GM23248 (cell line): ENCODE results near the gene PNKP. TPM values are rescaled to one million over a fixed set of nuclear protein-coding genes. Genes with fewer than 3 reads are reported as not detected.

ENCODE experiments used
- DNase-seq: peaks from one replicate; pipeline ENCODE4 v3.0.0-alpha.2; 2015
- H2AFZ ChIP-seq: fragments of 200-600 bp; sonication (generic); 2 replicates; pipeline ENCODE4 v1.6.1; 2016; ENCODE audit warnings: antibody characterized with exemption
- H3F3A ChIP-seq: fragments of 200-600 bp; sonication (generic); 2 replicates; pipeline ENCODE4 v1.6.1; 2016; ENCODE audit warnings: mild to moderate bottlenecking, antibody characterized with exemption, mixed run types; ENCODE audit not compliant: insufficient read depth
- H3K27ac ChIP-seq: fragments of 200-600 bp; sonication (generic); 2 replicates; pipeline ENCODE4 v1.5.1; 2016; ENCODE audit warnings: mild to moderate bottlenecking
- H3K27me3 ChIP-seq: fragments of 200-600 bp; sonication (generic); replicated peaks from 2 replicates; pipeline ENCODE4 v1.6.1; 2016; ENCODE audit warnings: mild to moderate bottlenecking; ENCODE audit not compliant: insufficient read depth
- H3K36me3 ChIP-seq: fragments of 200-600 bp; sonication (generic); 2 replicates; pipeline ENCODE4 v1.6.1; 2016; ENCODE audit warnings: low read depth, mild to moderate bottlenecking
- H3K4me1 ChIP-seq: fragments of 200-600 bp; sonication (generic); 2 replicates; pipeline ENCODE4 v1.6.1; 2016; ENCODE audit warnings: mild to moderate bottlenecking; ENCODE audit not compliant: insufficient read depth
- H3K4me2 ChIP-seq: fragments of 200-600 bp; sonication (generic); one replicate; pipeline ENCODE4 v1.6.1; 2016; ENCODE audit warnings: mild to moderate bottlenecking; ENCODE audit not compliant: unreplicated experiment
- H3K4me3 ChIP-seq: fragments of 200-600 bp; sonication (generic); 2 replicates; pipeline ENCODE4 v1.5.1; 2016; ENCODE audit warnings: mild to moderate bottlenecking
- H3K79me2 ChIP-seq: fragments of 200-600 bp; sonication (generic); 2 replicates; pipeline ENCODE4 v1.6.1; 2016; ENCODE audit warnings: mild to moderate bottlenecking; ENCODE audit not compliant: insufficient read depth
- H3K9ac ChIP-seq: fragments of 200-600 bp; sonication (generic); 2 replicates; pipeline ENCODE4 v1.6.1; 2016; ENCODE audit warnings: mild to moderate bottlenecking
- H3K9me2 ChIP-seq: fragments of 200-600 bp; sonication (generic); 2 replicates; pipeline ENCODE4 v1.6.1; 2016; ENCODE audit warnings: mixed run types, mild to moderate bottlenecking, moderate library complexity; ENCODE audit not compliant: insufficient read depth
- H3K9me3 ChIP-seq: fragments of 200-600 bp; sonication (generic); one replicate; pipeline ENCODE4 v1.6.1; 2017; ENCODE audit warnings: low read depth
- H4K20me1 ChIP-seq: fragments of 200-600 bp; sonication (generic); 2 replicates; pipeline ENCODE4 v1.6.0; 2016; ENCODE audit not compliant: insufficient read depth
- EZH2 ChIP-seq: fragments of 200-600 bp; sonication (generic); IDR thresholded peaks from 2 replicates; pipeline ENCODE4 v1.6.1; 2018; ENCODE audit warnings: antibody characterized with exemption, mild to moderate bottlenecking; ENCODE audit not compliant: insufficient read depth, poor library complexity, severe bottlenecking
- EZH2phosphoT487 ChIP-seq: fragments of 200-600 bp; sonication (generic); IDR thresholded peaks from 2 replicates; pipeline ENCODE4 v1.6.1; 2018; ENCODE audit warnings: antibody characterized with exemption, moderate library complexity, mild to moderate bottlenecking, low read depth; ENCODE audit not compliant: insufficient read depth
- WGBS, 2 experiments: methylation state at CpG; one replicate each; pipeline ENCODE4 v1.1.6; 2015 to 2017; ENCODE audit warnings: low lambda C conversion rate in 2 of 2, low coverage in 1 of 2; ENCODE audit errors: missing lambda C conversion rate in 2 of 2; 5-methylcytosine and 5-hydroxymethylcytosine counted together
- in situ Hi-C: fragments of 300-500 bp; cut with MboI; formaldehyde crosslinking; loops from 2 replicates; pipeline ENCODE4 v1.15.0; 2020
- polyA plus RNA-seq: library from polyadenylated mRNA; unstranded; fragments of >200 nt; fragmentation: Nextera tagmentation; extraction: Ambion mirVana; gene quantifications from 2 replicates; pipeline ENCODE4 v1.2.1, GENCODE V29; 2016
- total RNA-seq: library from RNA; depleted of rRNA; stranded (reverse); fragments of >200 nt; shearing (Covaris generic); gene quantifications from 2 replicates; pipeline ENCODE4 v1.2.3, GENCODE V29; 2014

Gene PNKP
- total and polyA plus RNA-seq, 2 experiments from 2014 or later = 31.5 to 42.2 TPM

DNA sequence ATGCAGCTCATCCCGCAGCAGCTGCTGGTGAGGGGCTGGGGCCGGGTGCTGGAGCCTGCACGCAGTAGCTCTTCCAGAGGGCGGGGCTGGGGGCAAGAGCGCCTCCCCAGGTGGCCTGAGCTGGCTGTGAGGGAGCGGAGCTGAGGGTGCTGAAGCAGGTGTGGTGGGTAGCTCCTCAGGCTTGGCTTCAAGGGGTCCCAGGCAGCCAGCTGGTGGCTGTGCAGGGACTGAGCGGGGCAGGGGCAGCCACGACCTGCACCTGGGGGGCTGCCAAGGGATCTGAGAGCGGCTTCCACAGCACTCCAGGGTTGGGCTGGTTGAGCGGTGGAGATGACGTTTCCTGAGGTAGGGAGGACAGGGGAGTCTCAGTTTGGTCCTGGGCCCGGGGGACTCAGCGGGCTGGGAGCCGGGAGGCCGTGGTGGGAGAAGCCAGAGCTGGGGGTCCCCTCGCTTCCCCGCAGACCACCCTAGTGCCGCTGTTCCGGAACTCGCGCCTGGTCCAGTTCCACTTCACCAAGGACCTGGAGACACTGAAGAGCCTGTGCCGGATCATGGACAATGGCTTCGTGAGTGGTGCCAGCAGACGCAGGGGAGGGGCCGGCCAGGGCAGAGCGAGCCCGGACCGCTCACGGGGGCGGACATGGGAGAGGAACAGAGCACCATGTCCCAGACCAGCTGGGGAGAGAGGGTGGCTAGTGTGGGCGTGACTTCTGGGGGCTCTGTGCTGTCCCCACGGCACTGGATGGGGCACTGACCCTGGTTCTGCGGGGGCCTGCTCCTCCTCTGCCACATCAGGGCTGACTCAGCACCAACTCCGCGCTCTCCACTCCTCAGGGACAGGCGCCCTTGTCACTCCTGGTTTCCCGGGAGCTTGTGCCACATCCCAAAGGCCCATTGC is 9.0 kb downstream of the PNKP start:
- no peak overlapping the region for H3K4me2 ChIP-seq
- H3K79me2 ChIP-seq = peaks cover 20% of the 10 kb centered on the region
- no peaks in the 10 kb centered on the region for H3K9me2 ChIP-seq
- H4K20me1 ChIP-seq = no peaks in the 10 kb centered on the region
- H3K4me1 ChIP-seq = peaks cover 6% of the 10 kb centered on the region
- H3K27me3 ChIP-seq = no peaks in the 10 kb centered on the region
- no peaks in the 10 kb centered on the region for H3K36me3 ChIP-seq
- H3K9me3 ChIP-seq = no peaks in the 10 kb centered on the region
- in situ Hi-C loops = no loop called here
- H3F3A ChIP-seq = peaks cover 19% of the 10 kb centered on the region; the same call in 1 of the 2 replicates
- no peak overlapping the region for H2AFZ ChIP-seq
- peak; percentile 27 for DNase-seq
- TF ChIP-seq EZH2 (no peak), EZH2phosphoT487 (no peak)
- H3K27ac ChIP-seq = peak overlapping the region; percentile 57
- WGBS, 2 experiments = 79 to 83% methylated on average over 34 to 36 of the region's 37 CpGs
- H3K4me3 ChIP-seq = no peak overlapping the region
- H3K9ac ChIP-seq = no peak overlapping the region

DNA sequence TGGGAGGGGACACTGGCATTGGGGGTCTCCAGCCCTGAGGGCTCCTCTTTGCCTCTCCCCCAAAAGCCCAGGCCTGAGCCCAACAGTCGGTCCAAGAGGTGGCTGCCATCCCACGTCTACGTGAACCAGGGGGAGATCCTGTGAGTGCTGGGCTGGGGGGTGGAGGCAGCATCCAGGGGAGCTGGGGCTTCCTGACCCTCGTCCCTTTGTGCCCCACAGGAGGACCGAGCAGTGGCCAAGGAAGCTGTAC is 9.6 kb downstream of the PNKP start:
- no peak for DNase-seq
- Histone ChIP-seq H4K20me1 (no peaks in the 10 kb centered on the region; the same call in 1 of the 2 replicates), H3K4me2 (no peak overlapping the region), H3K79me2 (peaks cover 26% of the 10 kb centered on the region), H3K36me3 (no peaks in the 10 kb centered on the region), H3K4me3 (no peak overlapping the region), H2AFZ (no peak overlapping the region), H3K27me3 (no peaks in the 10 kb centered on the region), H3K27ac (no peak overlapping the region), H3K4me1 (peaks cover 6% of the 10 kb centered on the region), H3K9ac (no peak overlapping the region), H3K9me2 (no peaks in the 10 kb centered on the region), H3K9me3 (no peaks in the 10 kb centered on the region), H3F3A (peaks cover 19% of the 10 kb centered on the region; the same call in 1 of the 2 replicates)
- TF ChIP-seq EZH2 = no peak
- TF ChIP-seq EZH2phosphoT487 = no peak
- in situ Hi-C loops = no loop called here
- 88 to 90% methylated on average over 5 of the region's 5 CpGs for WGBS, 2 experiments

DNA sequence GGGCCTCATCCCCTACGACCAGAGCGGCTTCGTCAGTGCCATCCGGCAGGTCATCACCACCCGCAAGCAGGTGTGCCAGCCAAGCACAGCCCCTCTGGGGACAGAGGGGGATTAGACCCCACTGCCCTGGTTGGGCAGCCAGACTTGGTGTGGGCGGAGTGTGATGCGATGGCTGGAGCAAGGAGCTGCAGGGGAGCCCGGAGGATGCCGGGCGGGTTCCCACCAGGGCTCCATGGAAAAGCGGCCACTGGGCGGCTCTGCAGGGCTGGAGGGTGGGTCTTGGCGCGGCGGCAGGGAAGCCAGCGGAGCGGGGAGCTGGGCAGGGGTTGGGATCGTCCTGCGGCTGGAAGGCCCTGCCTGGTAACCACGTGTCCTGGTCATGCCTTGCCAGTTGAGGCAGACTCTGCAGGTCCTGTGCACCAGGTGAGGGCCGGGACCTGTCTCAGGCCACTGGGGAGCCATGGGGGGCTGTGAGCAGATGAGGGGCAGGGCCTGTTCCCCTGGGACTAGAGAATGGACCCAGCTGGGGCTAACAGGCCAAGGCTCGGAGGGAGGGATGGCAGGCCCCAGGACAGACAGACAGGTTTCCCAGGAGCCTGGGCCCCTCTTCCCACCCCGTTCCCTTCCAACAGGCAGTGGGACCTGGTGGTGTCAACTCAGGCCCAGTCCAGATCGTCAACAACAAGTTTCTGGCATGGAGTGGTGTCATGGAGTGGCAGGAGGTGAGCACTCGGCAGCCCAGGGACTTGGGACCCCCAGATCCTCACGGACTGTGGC is 10.1 kb downstream of the PNKP start:
- no peak overlapping the region for H3K9ac ChIP-seq
- H3K9me2 ChIP-seq = no peaks in the 10 kb centered on the region
- peaks cover 8% of the 10 kb centered on the region for H3K4me1 ChIP-seq
- 91% methylated on average over 26 of the region's 26 CpGs for WGBS, 2 experiments
- no peak overlapping the region for H2AFZ ChIP-seq
- H3K27me3 ChIP-seq = no peaks in the 10 kb centered on the region
- H3F3A ChIP-seq = peaks cover 22% of the 10 kb centered on the region; the same call in 1 of the 2 replicates
- H3K9me3 ChIP-seq = no peaks in the 10 kb centered on the region
- no peak for DNase-seq
- no peak overlapping the region for H3K4me3 ChIP-seq
- peaks cover 31% of the 10 kb centered on the region for H3K79me2 ChIP-seq
- H3K4me2 ChIP-seq = no peak overlapping the region
- TF ChIP-seq EZH2phosphoT487 (no peak), EZH2 (no peak)
- H3K27ac ChIP-seq = no peak overlapping the region
- no peaks in the 10 kb centered on the region; the same call in 1 of the 2 replicates for H4K20me1 ChIP-seq
- in situ Hi-C loops = no loop called here
- H3K36me3 ChIP-seq = no peaks in the 10 kb centered on the region

DNA sequence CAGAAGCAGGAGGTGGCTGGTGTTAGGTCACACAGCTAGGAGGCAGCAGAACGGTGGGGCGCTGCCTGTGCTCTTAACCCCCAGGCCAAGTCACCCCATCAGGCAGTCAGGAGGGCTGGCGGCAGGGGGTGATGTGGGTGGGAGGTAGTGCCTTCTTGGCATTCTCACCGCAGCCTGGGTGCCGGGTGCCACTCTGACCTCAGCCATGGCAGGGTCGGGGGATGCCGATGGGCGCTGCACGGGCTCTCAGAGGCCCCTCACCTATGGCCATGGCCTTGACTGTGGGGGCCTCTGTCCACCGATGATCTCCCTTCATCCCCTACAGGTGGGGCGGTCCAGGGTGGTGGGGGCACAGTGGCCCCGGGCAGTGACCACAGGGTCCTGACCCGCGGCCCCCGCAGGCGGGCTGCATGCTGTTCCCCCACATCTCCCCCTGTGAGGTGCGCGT is 10.8 kb downstream of the PNKP start:
- Histone ChIP-seq H3K9ac (no peak overlapping the region), H3F3A (peaks cover 23% of the 10 kb centered on the region; the same call in 1 of the 2 replicates), H4K20me1 (no peaks in the 10 kb centered on the region; the same call in 1 of the 2 replicates), H3K9me2 (no peaks in the 10 kb centered on the region), H3K4me1 (peaks cover 10% of the 10 kb centered on the region), H3K27me3 (no peaks in the 10 kb centered on the region), H3K4me2 (no peak overlapping the region), H2AFZ (no peak overlapping the region), H3K9me3 (no peaks in the 10 kb centered on the region), H3K36me3 (no peaks in the 10 kb centered on the region), H3K79me2 (peaks cover 38% of the 10 kb centered on the region), H3K27ac (no peak overlapping the region), H3K4me3 (no peak overlapping the region)
- in situ Hi-C loops = no loop called here
- TF ChIP-seq EZH2 (no peak), EZH2phosphoT487 (no peak)
- no peak for DNase-seq
- WGBS, 2 experiments = 87 to 95% methylated on average over 11 to 18 of the region's 18 CpGs
